ENCODE data around the gene TNFRSF21. TPM values are rescaled to one million over a fixed set of nuclear protein-coding genes. Genes with fewer than 3 reads are reported as not detected.

TNFRSF21 gene
- total and polyA plus RNA-seq, 10 of the 15 experiments (the other 5 are each of a cell fraction or from before 2014, with no cell fraction given): 0.09 to 1.0 (median 0.27) TPM

DNA sequence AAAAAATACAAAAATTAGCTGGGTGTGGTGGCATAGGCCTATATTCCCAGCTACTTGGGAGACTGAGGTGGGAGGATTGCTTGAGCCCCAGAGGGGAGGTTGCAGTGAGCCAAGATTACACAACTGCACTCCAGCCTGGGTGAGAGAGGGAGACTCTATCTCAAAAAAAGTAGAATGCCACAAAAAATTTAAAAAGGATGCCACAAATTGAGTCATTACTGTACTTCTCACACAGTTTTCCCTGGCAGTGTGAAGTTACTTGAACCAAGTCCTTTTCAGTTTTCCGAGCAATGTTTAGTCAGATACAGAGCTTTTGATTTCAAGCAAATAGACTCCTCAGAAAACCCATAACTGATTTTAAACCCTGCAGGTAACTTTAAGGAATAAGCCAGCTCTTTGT, 53.3 kb downstream of the TNFRSF21 start:
- POLR2A ChIA-PET: no interaction called here
- BruUV-seq (replicated peaks): no TSS peak
- H3K9me3 ChIP-seq (replicated peaks; ENCODE audit: control insufficient read depth, insufficient read depth, low read length): no peaks in the 10 kb centered on the region
- no peak overlapping the region for H3K4me3 ChIP-seq
- in situ Hi-C loops (cut with MboI): no loop called here
- no peaks in the 10 kb centered on the region for H4K20me1 ChIP-seq (ENCODE audit: control insufficient read depth, insufficient read depth)
- no peaks in the 10 kb centered on the region; a peak in 1 of 4 replicates for H3K27me3 ChIP-seq (replicated peaks in 1 of 2; ENCODE audit: control insufficient read depth in 2 of 2, insufficient read depth in 2 of 2, low read length in 1 of 2)
- H3K27ac ChIP-seq (ENCODE audit: control insufficient read depth, insufficient read depth): no peak overlapping the region
- FAIRE-seq (no peak), DNase-seq (ENCODE audit: low read depth, low spot score) (no peak), ATAC-seq (no peak)
- RAD21 ChIA-PET (ENCODE audit: unreplicated experiment): interaction anchor here (1.3 kb wide), 1 partner anchor 18 kb away, joined by 3 read pairs; no protein-coding TSS in a partner anchor
- SMC1A ChIA-PET (ENCODE audit: uncharacterized antibody, unreplicated experiment): interaction anchor here (1.2 to 1.3 kb wide), 3 partner anchors 12 to 42 kb away, joined by 3 read pairs; no protein-coding TSS in a partner anchor
- CTCF ChIA-PET: interaction anchor here (0.9 to 1.2 kb wide), 2 partner anchors 22 to 184 kb away, joined by 3 read pairs; no protein-coding TSS in a partner anchor
- H3K4me1 ChIP-seq (ENCODE audit: control insufficient read depth, insufficient read depth, low read length): no peaks in the 10 kb centered on the region
- no peak overlapping the region for H3K9ac ChIP-seq (ENCODE audit: control insufficient read depth, insufficient read depth, low read length)
- H3K79me2 ChIP-seq (ENCODE audit: control insufficient read depth, insufficient read depth, low read length): no peaks in the 10 kb centered on the region
- no peak overlapping the region for H2AFZ ChIP-seq (ENCODE audit: control insufficient read depth, low read depth, low read length)
- 0% methylated on average over 1 of the region's 1 CpG for WGBS (ENCODE audit: insufficient coverage, insufficient replicate concordance, low lambda C conversion rate, missing lambda C conversion rate)
- intact Hi-C loops (cut with micrococcal nuclease; ENCODE audit: unreplicated experiment): no loop called here
- no peak overlapping the region for H3K4me2 ChIP-seq (ENCODE audit: control insufficient read depth, insufficient read depth)
- no peaks in the 10 kb centered on the region for H3K36me3 ChIP-seq (ENCODE audit: control insufficient read depth in 2 of 2, insufficient read depth in 2 of 2, low read length in 1 of 2)
- TF ChIP-seq IRF4 (IDR thresholded peaks at IDR 0.05; ENCODE audit: low read depth, low read length): no peak
- TF ChIP-seq SMAD1 (IDR thresholded peaks at IDR 0.05; ENCODE audit: low read depth, partially characterized antibody): no peak
- TF ChIP-seq RELA (IDR thresholded peaks at IDR 0.05; ENCODE audit: borderline replicate concordance, partially characterized antibody): no peak
- no peak for TF ChIP-seq TBL1XR1 (IDR thresholded peaks at IDR 0.05; ENCODE audit: low read depth, low read length)
- no peak for TF ChIP-seq RUNX3 (IDR thresholded peaks at IDR 0.05; ENCODE audit: low read length)
- TF ChIP-seq, protein P1, sequence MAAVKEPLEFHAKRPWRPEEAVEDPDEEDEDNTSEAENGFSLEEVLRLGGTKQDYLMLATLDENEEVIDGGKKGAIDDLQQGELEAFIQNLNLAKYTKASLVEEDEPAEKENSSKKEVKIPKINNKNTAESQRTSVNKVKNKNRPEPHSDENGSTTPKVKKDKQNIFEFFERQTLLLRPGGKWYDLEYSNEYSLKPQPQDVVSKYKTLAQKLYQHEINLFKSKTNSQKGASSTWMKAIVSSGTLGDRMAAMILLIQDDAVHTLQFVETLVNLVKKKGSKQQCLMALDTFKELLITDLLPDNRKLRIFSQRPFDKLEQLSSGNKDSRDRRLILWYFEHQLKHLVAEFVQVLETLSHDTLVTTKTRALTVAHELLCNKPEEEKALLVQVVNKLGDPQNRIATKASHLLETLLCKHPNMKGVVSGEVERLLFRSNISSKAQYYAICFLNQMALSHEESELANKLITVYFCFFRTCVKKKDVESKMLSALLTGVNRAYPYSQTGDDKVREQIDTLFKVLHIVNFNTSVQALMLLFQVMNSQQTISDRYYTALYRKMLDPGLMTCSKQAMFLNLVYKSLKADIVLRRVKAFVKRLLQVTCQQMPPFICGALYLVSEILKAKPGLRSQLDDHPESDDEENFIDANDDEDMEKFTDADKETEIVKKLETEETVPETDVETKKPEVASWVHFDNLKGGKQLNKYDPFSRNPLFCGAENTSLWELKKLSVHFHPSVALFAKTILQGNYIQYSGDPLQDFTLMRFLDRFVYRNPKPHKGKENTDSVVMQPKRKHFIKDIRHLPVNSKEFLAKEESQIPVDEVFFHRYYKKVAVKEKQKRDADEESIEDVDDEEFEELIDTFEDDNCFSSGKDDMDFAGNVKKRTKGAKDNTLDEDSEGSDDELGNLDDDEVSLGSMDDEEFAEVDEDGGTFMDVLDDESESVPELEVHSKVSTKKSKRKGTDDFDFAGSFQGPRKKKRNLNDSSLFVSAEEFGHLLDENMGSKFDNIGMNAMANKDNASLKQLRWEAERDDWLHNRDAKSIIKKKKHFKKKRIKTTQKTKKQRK (IDR thresholded peaks at IDR 0.05; ENCODE audit: low read depth, low read length): no peak
